Transverse colon (tissue), 4 donors: Measurements from ENCODE around the gene ZNF438. TPM values are rescaled to one million over a fixed set of nuclear protein-coding genes. Genes with fewer than 3 reads are reported as not detected.

ENCODE experiments used
- DNase-seq: peaks from one replicate; pipeline ENCODE4 v3.0.0-alpha.2; 2019
- H3K27ac ChIP-seq, 4 donors: fragments of 200-600 bp; sonication (generic); 2 replicates each; pipeline ENCODE4 v1.5.1; 2016 to 2018; ENCODE audit warnings: inconsistent platforms in 4 of 4
- H3K27me3 ChIP-seq: fragments of 200-600 bp; sonication (generic); 2 replicates; pipeline ENCODE4 v1.5.1; 2017; ENCODE audit warnings: inconsistent platforms
- H3K36me3 ChIP-seq, 4 donors: fragments of 200-600 bp; sonication (generic); 2 replicates each; pipeline ENCODE4 v1.5.1; 2017 to 2019; ENCODE audit warnings: inconsistent platforms in 4 of 4
- H3K4me1 ChIP-seq, 4 donors: fragments of 200-600 bp; sonication (generic); 2 replicates each; pipeline ENCODE4 v1.5.1; 2017 to 2020; ENCODE audit warnings: inconsistent platforms in 4 of 4
- H3K4me3 ChIP-seq, 4 donors: fragments of 200-600 bp; sonication (generic); 1 replicate in 1 of 4; 2 replicates in 3 of 4; pipeline versions ENCODE4 v1.5.1 to v1.6.1; 2017 to 2019; ENCODE audit warnings: inconsistent platforms in 4 of 4
- H3K9me3 ChIP-seq, 2 donors: fragments of 200-600 bp; sonication (generic); 2 replicates each; pipeline ENCODE4 v1.5.1; 2017 to 2019; ENCODE audit warnings: inconsistent platforms in 2 of 2
- EP300 ChIP-seq: sonication (generic); formaldehyde crosslinking; IDR thresholded peaks from one replicate; pipeline ENCODE4 v1.6.1; 2017; ENCODE audit warnings: antibody characterized with exemption, low read depth
- POLR2A ChIP-seq: fragments of 450-650 bp; IDR thresholded peaks from one replicate; pipeline ENCODE4 v1.6.1; 2016; ENCODE audit warnings: antibody characterized with exemption, mild to moderate bottlenecking, moderate library complexity
- POLR2AphosphoS5 ChIP-seq, 3 donors: sonication (generic); formaldehyde crosslinking; IDR thresholded peaks; one replicate each; pipeline ENCODE4 v1.6.1; 2016; ENCODE audit warnings: antibody characterized with exemption in 3 of 3
- WGBS, 2 donors: methylation state at CpG; one replicate each; pipeline ENCODE4 v1.1.5; 2018; ENCODE audit warnings: low coverage in 1 of 2; 5-methylcytosine and 5-hydroxymethylcytosine counted together
- in situ Hi-C, 4 donors: fragments of 200-750 bp; cut with MboI; loops; one replicate each; pipeline versions ENCODE4 v1.15.0 to v1.15.1; 2017; ENCODE audit warnings: low sequenced_read_pairs in 3 of 4, low pct_ligation_motif_present in 1 of 4, low pct_unique_long_range_greater_than_20kb in 1 of 4
- intact Hi-C: fragments of 100-400 bp; cut with DNase I; formaldehyde crosslinking; loops from one replicate; pipeline ENCODE4 v1.15.1; 2023; ENCODE audit warnings: low total_unique reads
- total RNA-seq, 4 donors: library from RNA; depleted of rRNA; stranded (reverse); fragments of >200 nt; gene quantifications; one replicate each; pipeline ENCODE4 v1.1.0, GENCODE V29; 2016
- TF ChIP-seq, protein P1 (sequence below), 5 experiments: fragments of 200-600 bp in 3 of 5; fragments of 450-650 bp in 2 of 5; sonication (generic) in 3 of 5; IDR thresholded peaks; 1 replicate in 2 of 5; 2 replicates in 3 of 5; pipeline ENCODE4 v1.5.1; 2016 to 2017; ENCODE audit warnings: antibody characterized with exemption in 5 of 5, inconsistent platforms in 3 of 5, mild to moderate bottlenecking in 2 of 5, moderate library complexity in 1 of 5

ZNF438 gene
- total RNA-seq, 4 donors from 2014 or later, result 4.4 to 7.4 (median 6.4) TPM

DNA sequence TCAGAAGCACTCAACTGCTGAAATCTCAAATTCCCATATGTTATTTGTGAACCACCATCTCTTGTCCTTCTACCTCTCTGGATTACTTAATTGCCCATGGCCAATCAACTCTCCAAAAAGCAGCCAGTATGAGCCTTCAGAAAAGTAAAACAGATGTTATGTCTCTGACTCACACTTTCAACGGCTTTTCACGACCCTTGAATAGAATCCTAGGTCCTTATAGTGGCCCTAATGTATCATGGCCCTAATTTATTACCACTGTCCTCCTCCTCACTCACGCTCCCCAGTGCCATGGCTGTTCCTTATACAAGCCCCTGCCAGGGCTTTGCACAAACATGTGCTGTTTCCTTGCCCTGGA, 20.0 kb downstream of the ZNF438 start:
- no peaks in the 10 kb centered on the region for H3K36me3 ChIP-seq
- no peaks in the 10 kb centered on the region for H3K9me3 ChIP-seq
- H3K4me1 ChIP-seq, result peaks cover 0 to 16% (median 4%) of the 10 kb centered on the region in 4 donors
- in situ Hi-C loops (no loop called here), intact Hi-C loops (no loop called here)
- no peak for TF ChIP-seq EP300
- TF ChIP-seq, protein P1, sequence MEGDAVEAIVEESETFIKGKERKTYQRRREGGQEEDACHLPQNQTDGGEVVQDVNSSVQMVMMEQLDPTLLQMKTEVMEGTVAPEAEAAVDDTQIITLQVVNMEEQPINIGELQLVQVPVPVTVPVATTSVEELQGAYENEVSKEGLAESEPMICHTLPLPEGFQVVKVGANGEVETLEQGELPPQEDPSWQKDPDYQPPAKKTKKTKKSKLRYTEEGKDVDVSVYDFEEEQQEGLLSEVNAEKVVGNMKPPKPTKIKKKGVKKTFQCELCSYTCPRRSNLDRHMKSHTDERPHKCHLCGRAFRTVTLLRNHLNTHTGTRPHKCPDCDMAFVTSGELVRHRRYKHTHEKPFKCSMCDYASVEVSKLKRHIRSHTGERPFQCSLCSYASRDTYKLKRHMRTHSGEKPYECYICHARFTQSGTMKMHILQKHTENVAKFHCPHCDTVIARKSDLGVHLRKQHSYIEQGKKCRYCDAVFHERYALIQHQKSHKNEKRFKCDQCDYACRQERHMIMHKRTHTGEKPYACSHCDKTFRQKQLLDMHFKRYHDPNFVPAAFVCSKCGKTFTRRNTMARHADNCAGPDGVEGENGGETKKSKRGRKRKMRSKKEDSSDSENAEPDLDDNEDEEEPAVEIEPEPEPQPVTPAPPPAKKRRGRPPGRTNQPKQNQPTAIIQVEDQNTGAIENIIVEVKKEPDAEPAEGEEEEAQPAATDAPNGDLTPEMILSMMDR (IDR thresholded peaks at IDR 0.05), result no peak
- TF ChIP-seq POLR2AphosphoS5 (IDR thresholded peaks at IDR 0.05), result no peak
- no peak for TF ChIP-seq POLR2A
- 59 to 75% methylated on average over 3 of the region's 3 CpGs for WGBS, 2 donors
- H3K4me3 ChIP-seq, result no peak overlapping the region
- DNase-seq, result no peak
- peak overlapping the region in 2 of 4 donors; percentile 2 to 15 for H3K27ac ChIP-seq
- no peaks in the 10 kb centered on the region for H3K27me3 ChIP-seq

DNA sequence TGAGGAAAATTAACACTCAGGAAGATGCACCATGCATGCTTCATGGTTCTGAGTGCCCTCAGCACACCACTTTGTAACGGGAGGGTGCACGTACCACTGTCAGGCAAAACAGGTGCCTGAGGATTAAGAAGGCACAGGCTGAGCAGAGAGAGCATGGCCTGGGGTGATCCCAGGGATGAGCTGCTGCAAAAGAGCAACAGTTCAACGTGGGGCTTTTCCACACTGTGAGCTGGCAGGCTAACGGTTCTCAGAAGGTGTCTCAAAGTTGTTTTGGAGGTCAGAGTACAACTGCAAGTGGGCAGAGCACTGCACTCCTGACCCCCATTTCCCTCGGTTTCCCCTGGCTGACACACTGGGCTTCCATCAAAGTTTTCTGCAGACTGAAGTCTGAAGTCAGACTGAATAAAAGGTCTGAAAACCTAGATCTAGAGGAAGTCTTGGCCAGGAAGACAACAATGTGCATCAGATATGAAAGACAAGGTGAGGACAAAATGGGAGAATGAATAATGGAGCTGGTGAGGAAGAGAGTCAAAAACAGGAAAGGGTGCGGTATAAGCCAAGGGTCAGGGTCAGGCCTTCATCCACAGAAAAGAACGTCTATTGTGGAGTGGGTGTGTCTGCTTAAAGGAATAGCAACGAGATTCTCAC, 20.5 kb downstream of the ZNF438 start:
- 64 to 75% methylated on average over 5 to 8 of the region's 8 CpGs for whole genome bisulfite sequencing, 2 donors
- no peaks in the 10 kb centered on the region for H3K36me3 ChIP-seq
- H3K27ac ChIP-seq, result peak overlapping the region in 2 of 4 donors; percentile 2 to 15
- TF ChIP-seq POLR2A, result no peak
- no peak for TF ChIP-seq POLR2AphosphoS5 (IDR thresholded peaks at IDR 0.05)
- no peak for TF ChIP-seq EP300
- TF ChIP-seq, protein P1 (IDR thresholded peaks at IDR 0.05), result no peak
- intact Hi-C loops, result no loop called here
- no peaks in the 10 kb centered on the region for H3K9me3 ChIP-seq
- in situ Hi-C loops, result no loop called here
- H3K4me1 ChIP-seq, result peaks cover 0 to 16% (median 4%) of the 10 kb centered on the region in 4 donors
- DNase-seq, result no peak
- H3K27me3 ChIP-seq, result no peaks in the 10 kb centered on the region
- H3K4me3 ChIP-seq, result no peak overlapping the region

DNA sequence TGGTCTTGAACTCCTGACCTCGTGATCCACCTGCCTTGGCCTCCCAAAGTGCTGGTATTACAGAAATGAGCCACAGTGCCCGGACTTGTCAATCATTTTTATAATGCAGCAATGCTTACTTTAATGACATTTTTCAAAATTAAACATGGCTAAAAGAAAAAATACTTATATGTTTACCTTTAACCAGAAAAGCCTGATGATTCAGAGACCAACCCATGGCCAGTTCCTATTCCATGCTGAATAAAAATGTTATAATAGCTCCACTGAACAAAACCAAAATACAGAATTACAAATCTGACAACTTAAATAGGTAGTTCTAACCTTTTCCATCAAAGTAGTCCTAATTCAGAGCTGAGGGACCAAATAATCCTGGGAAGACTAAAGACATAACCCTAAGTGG, 21.6 kb downstream of the ZNF438 start:
- Histone ChIP-seq H3K4me1 (peaks cover 0 to 19% (median 4%) of the 10 kb centered on the region in 4 donors), H3K27ac (no peak overlapping the region), H3K36me3 (no peaks in the 10 kb centered on the region), H3K9me3 (no peaks in the 10 kb centered on the region), H3K27me3 (no peaks in the 10 kb centered on the region), H3K4me3 (no peak overlapping the region)
- in situ Hi-C loops, result no loop called here
- TF ChIP-seq POLR2A, result no peak
- TF ChIP-seq EP300, result no peak
- TF ChIP-seq, protein P1 (IDR thresholded peaks at IDR 0.05), result no peak
- no peak for TF ChIP-seq POLR2AphosphoS5 (IDR thresholded peaks at IDR 0.05)
- WGBS, 2 donors, result 81 to 98% methylated on average over 2 of the region's 2 CpGs
- no peak for DNase-seq
- intact Hi-C loops, result no loop called here

DNA sequence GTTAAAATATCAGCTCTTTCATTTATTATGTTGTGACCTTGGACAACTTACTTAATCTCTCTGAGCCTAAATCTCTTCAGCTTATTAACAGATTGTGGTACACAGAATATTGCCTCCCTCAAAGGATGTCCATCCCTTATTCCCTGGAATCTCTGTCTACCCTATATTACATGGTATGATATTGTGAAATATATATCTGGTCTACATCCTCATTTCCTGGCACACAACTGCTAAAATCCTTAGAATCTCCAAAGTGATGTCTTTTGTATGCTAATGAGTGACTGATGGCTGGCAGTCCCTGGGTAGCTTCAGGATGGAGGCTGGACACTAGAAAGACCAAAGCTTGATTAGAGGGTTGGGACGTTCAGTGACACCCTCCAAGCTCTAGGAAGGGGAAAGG, 25.8 kb downstream of the ZNF438 start:
- 96% methylated on average over 1 of the region's 1 CpG; no CpG with 5 or more reads in 1 of the 2 donors for WGBS, 2 donors
- in situ Hi-C loops (no loop called here), intact Hi-C loops (no loop called here)
- Histone ChIP-seq H3K4me3 (no peak overlapping the region), H3K9me3 (no peaks in the 10 kb centered on the region), H3K36me3 (no peaks in the 10 kb centered on the region), H3K27ac (no peak overlapping the region), H3K27me3 (no peaks in the 10 kb centered on the region), H3K4me1 (peaks cover 0 to 15% (median 0%) of the 10 kb centered on the region in 4 donors)
- TF ChIP-seq POLR2A, result no peak
- TF ChIP-seq, protein P1 (IDR thresholded peaks at IDR 0.05), result no peak
- no peak for TF ChIP-seq POLR2AphosphoS5 (IDR thresholded peaks at IDR 0.05)
- no peak for TF ChIP-seq EP300
- no peak for DNase-seq
